ENCODE measurements around the gene TMEM165.

DNA sequence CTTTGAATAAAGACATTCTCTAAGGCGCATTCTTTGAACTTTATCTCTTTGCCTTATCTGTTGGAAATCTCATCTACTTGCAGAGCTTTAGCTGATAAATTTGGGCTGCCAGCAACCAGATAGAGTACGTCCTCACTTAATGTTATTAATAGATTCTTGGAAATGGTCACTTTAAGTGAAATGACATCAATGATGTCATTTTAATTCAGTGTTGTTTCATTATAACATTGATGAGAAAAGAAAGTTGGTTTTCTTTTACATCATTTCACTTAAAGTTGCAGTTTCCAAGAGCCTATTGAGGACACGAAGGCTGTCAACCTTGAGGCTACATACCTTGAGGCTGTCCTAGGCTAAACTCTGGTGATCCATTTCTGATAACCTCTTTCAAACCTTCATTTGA is 9.3 kb downstream of the TMEM165 start:
- TF ChIP-seq CTCF (conservative IDR thresholded peaks at IDR 0.05 in 1 of 2, IDR thresholded peaks at IDR 0.05 in 1 of 2; ENCODE audit: low read depth in 1 of 2, low read length in 2 of 2) (no peak), EZH2 (IDR thresholded peaks at IDR 0.05; ENCODE audit: low read length, missing control alignments) (no peak)

Data from fibroblast of lung (primary cell).